Liver (tissue), 3 donors: ENCODE results near the gene TACC2.

ENCODE experiments used
- CTCF ChIP-seq: fragments of 150-350 bp; IDR thresholded peaks from 2 replicates; pipeline ENCODE4 v1.5.1; 2017; ENCODE audit warnings: improper control_type of control experiment, low read depth, low read length; ENCODE audit not compliant: missing input control
- FOXA1 ChIP-seq: IDR thresholded peaks from 2 replicates; pipeline ENCODE4 v1.6.1; 2016; ENCODE audit warnings: antibody characterized with exemption
- JUND ChIP-seq, 2 donors: IDR thresholded peaks; 2 replicates each; pipeline ENCODE4 v1.6.1; 2016; ENCODE audit warnings: antibody characterized with exemption in 2 of 2
- donor health status: healthy.
- donor health status: healthy.

- TF ChIP-seq JUND (IDR thresholded peaks at IDR 0.05) (no peak), CTCF (no peak), FOXA1 (no peak)
Measured at GRCh38 chr10:122124808-122125207, 135.8 kb downstream of the TACC2 start.
